ENCODE results near the gene PRMT2. TPM values are rescaled to one million over a fixed set of nuclear protein-coding genes. Genes with fewer than 3 reads are reported as not detected.

PRMT2 gene
- polyA plus RNA-seq, 2 of the 4 experiments (the other 2 are of a cell fraction), result 69.2 to 75.1 TPM

GRCh38 chr21:46603228-46603627, 32.2 kb upstream of the PRMT2 start:
- no peak for ATAC-seq
- POLR2A ChIA-PET, result no interaction called here
- DNase-seq (ENCODE audit: low read depth in 1 of 2, low spot score in 1 of 2), result no peak

GRCh38 chr21:46604329-46604974, 31.0 kb upstream of the PRMT2 start:
- DNase-seq (ENCODE audit: low read depth in 1 of 2, low spot score in 1 of 2) (no peak), ATAC-seq (no peak), FAIRE-seq (no peak)
- no peak overlapping the region for H3K4me2 ChIP-seq
- no peaks in the 10 kb centered on the region for H3K4me1 ChIP-seq
- TF ChIP-seq TFCP2L1 (CRISPR knock-in tag; IDR thresholded peaks at IDR 0.05) (no peak), SREBF2 (IDR thresholded peaks at IDR 0.05) (no peak), CBX2 (IDR thresholded peaks at IDR 0.05; ENCODE audit: borderline replicate concordance, low read depth) (no peak), E2F6 (IDR thresholded peaks at IDR 0.05; ENCODE audit: borderline replicate concordance, low read depth) (no peak), ELK1 (IDR thresholded peaks at IDR 0.05; ENCODE audit: low read depth, low read length) (no peak), HMGXB4 (CRISPR knock-in tag; IDR thresholded peaks at IDR 0.05; ENCODE audit: borderline replicate concordance) (no peak), HES2 (IDR thresholded peaks at IDR 0.05) (no peak), CHD4 (IDR thresholded peaks at IDR 0.05; ENCODE audit: borderline replicate concordance) (no peak), PBX3 (IDR thresholded peaks at IDR 0.05) (no peak), EHMT2 (IDR thresholded peaks at IDR 0.05; ENCODE audit: low read depth) (no peak), FOSL2 (IDR thresholded peaks at IDR 0.05) (no peak), FOSL2 (CRISPR knock-in tag; IDR thresholded peaks at IDR 0.05) (no peak), ZFP36 (IDR thresholded peaks at IDR 0.05; ENCODE audit: borderline replicate concordance, partially characterized antibody) (no peak), ATOH8 (CRISPR knock-in tag; IDR thresholded peaks at IDR 0.05; ENCODE audit: low read depth) (no peak), EP300 (IDR thresholded peaks at IDR 0.05) (no peak), USF2 (IDR thresholded peaks at IDR 0.05) (no peak), CTCF (IDR thresholded peaks at IDR 0.05) (no peak), ZNF302 (CRISPR knock-in tag; IDR thresholded peaks at IDR 0.05) (no peak)
- H3K9me3 ChIP-seq, result no peaks in the 10 kb centered on the region
- WGBS (ENCODE audit: missing lambda C conversion rate), result 59% methylated on average over 9 of the region's 9 CpGs
- ChIA-PET POLR2A (no interaction called here), CTCF (no interaction called here)
- H3K4me3 ChIP-seq, result no peak overlapping the region
- H3K27ac ChIP-seq, result no peak overlapping the region

More at GRCh38 chr21:46603228-46603627, 32.2 kb upstream of the PRMT2 start:
- 68% methylated on average over 5 of the region's 9 CpGs for WGBS (ENCODE audit: missing lambda C conversion rate)
- FAIRE-seq, result no peak
- CTCF ChIA-PET, result interaction anchor here (0.5 kb wide), 1 partner anchor 1653 kb away, joined by 3 read pairs; no protein-coding TSS in a partner anchor
- H3K9me3 ChIP-seq, result no peaks in the 10 kb centered on the region
- H3K4me2 ChIP-seq, result no peak overlapping the region
- H3K4me1 ChIP-seq, result no peaks in the 10 kb centered on the region
- no peak overlapping the region for H3K4me3 ChIP-seq
- TF ChIP-seq SREBF2 (IDR thresholded peaks at IDR 0.05), result no peak
- TF ChIP-seq CEBPB (IDR thresholded peaks at IDR 0.05), result no peak
- TF ChIP-seq HES2 (IDR thresholded peaks at IDR 0.05), result no peak
- no peak for TF ChIP-seq FOSL2 (IDR thresholded peaks at IDR 0.05)
- no peak for TF ChIP-seq FOSL2 (CRISPR knock-in tag; IDR thresholded peaks at IDR 0.05)
- no peak overlapping the region for H3K27ac ChIP-seq

Measured in A549 (cell line).